ENCODE data around the gene KCNK16.
"Not testable (repeated sequence)": the region's sequence is repeated elsewhere in the genome, so short reads cannot be mapped to it uniquely, and the experiment has no call there.

KCNK16 gene

GRCh38 chr6:39289490-39289889 lies 33.0 kb downstream of the KCNK16 start:
- DNase-seq, result no peak
- no peak overlapping the region for H3K4ac ChIP-seq (ENCODE audit: low read depth, low read length)
- H4K91ac ChIP-seq (ENCODE audit: low read depth, low read length), result no peak overlapping the region
- no peaks in the 10 kb centered on the region for H3K4me1 ChIP-seq (ENCODE audit: control insufficient read depth in 1 of 2, insufficient read depth in 2 of 2, low read length in 2 of 2)
- no peaks in the 10 kb centered on the region for H3K79me2 ChIP-seq (ENCODE audit: control insufficient read depth, insufficient read depth, low read length, poor library complexity)
- no peak overlapping the region for H3K4me3 ChIP-seq (ENCODE audit: low read depth, low read length)
- no peak overlapping the region for H4K12ac ChIP-seq (ENCODE audit: low read depth, low read length)
- no peaks in the 10 kb centered on the region for H3K9me3 ChIP-seq (ENCODE audit: insufficient read depth, low read depth, low read length)
- H4K8ac ChIP-seq (ENCODE audit: low read depth, low read length), result no peak overlapping the region
- H2AK5ac ChIP-seq (ENCODE audit: low read length), result no peak overlapping the region
- no peaks in the 10 kb centered on the region for H3K79me1 ChIP-seq (ENCODE audit: low read length)
- no peaks in the 10 kb centered on the region for H3K27me3 ChIP-seq (ENCODE audit: insufficient read depth, low read length)
- no peak overlapping the region for H3K23ac ChIP-seq (ENCODE audit: low read length)
- H2AFZ ChIP-seq (ENCODE audit: insufficient read depth, low read length, poor library complexity), result no peak overlapping the region
- H2BK5ac ChIP-seq (ENCODE audit: low read depth, low read length, poor library complexity), result no peak overlapping the region
- no peak overlapping the region for H2BK12ac ChIP-seq (ENCODE audit: low read length)
- no peak overlapping the region for H3K18ac ChIP-seq (ENCODE audit: low read length)
- no peak overlapping the region for H3K27ac ChIP-seq (ENCODE audit: low read depth, low read length)
- no peaks in the 10 kb centered on the region for H3K36me3 ChIP-seq (ENCODE audit: control insufficient read depth in 1 of 2, insufficient read depth in 2 of 2, low read length in 2 of 2)
- no peak overlapping the region for H2BK120ac ChIP-seq (ENCODE audit: insufficient read depth, low read length, poor library complexity)
- no peak overlapping the region for H3K4me2 ChIP-seq (ENCODE audit: low read length)
- H3K9ac ChIP-seq (ENCODE audit: low read length), result no peak overlapping the region
- no CpG with 5 or more reads among the region's 2 CpGs for WGBS (ENCODE audit: extremely low coverage, insufficient coverage, insufficient read length)
- no peak overlapping the region for H3K14ac ChIP-seq (ENCODE audit: low read length)

GRCh38 chr6:39287601-39288000 lies 34.9 kb downstream of the KCNK16 start:
- no peak overlapping the region for H2BK120ac ChIP-seq (ENCODE audit: insufficient read depth, low read length, poor library complexity)
- no peak overlapping the region for H2AFZ ChIP-seq (ENCODE audit: insufficient read depth, low read length, poor library complexity)
- H4K12ac ChIP-seq (ENCODE audit: low read depth, low read length), result no peak overlapping the region
- no peak overlapping the region for H3K4ac ChIP-seq (ENCODE audit: low read depth, low read length)
- H2BK5ac ChIP-seq (ENCODE audit: low read depth, low read length, poor library complexity), result no peak overlapping the region
- no peak overlapping the region for H4K91ac ChIP-seq (ENCODE audit: low read depth, low read length)
- H3K4me2 ChIP-seq (ENCODE audit: low read length), result no peak overlapping the region
- no peaks in the 10 kb centered on the region for H3K36me3 ChIP-seq (ENCODE audit: control insufficient read depth in 1 of 2, insufficient read depth in 2 of 2, low read length in 2 of 2)
- H3K23ac ChIP-seq (ENCODE audit: low read length), result no peak overlapping the region
- H3K14ac ChIP-seq (ENCODE audit: low read length), result no peak overlapping the region
- no peaks in the 10 kb centered on the region for H3K79me2 ChIP-seq (ENCODE audit: control insufficient read depth, insufficient read depth, low read length, poor library complexity)
- no peaks in the 10 kb centered on the region for H3K79me1 ChIP-seq (ENCODE audit: low read length)
- no peaks in the 10 kb centered on the region for H3K9me3 ChIP-seq (ENCODE audit: insufficient read depth, low read depth, low read length)
- no peaks in the 10 kb centered on the region for H3K27me3 ChIP-seq (ENCODE audit: insufficient read depth, low read length)
- no peak overlapping the region for H3K18ac ChIP-seq (ENCODE audit: low read length)
- H2BK12ac ChIP-seq (ENCODE audit: low read length), result no peak overlapping the region
- no peaks in the 10 kb centered on the region for H3K4me1 ChIP-seq (ENCODE audit: control insufficient read depth in 1 of 2, insufficient read depth in 2 of 2, low read length in 2 of 2)
- H2AK5ac ChIP-seq (ENCODE audit: low read length), result no peak overlapping the region
- no peak overlapping the region for H3K9ac ChIP-seq (ENCODE audit: low read length)
- H3K4me3 ChIP-seq (ENCODE audit: low read depth, low read length), result no peak overlapping the region
- peak; percentile 59 to 82 for DNase-seq
- no CpG with 5 or more reads among the region's 3 CpGs for WGBS (ENCODE audit: extremely low coverage, insufficient coverage, insufficient read length)
- no peak overlapping the region for H3K27ac ChIP-seq (ENCODE audit: low read depth, low read length)
- no peak overlapping the region for H4K8ac ChIP-seq (ENCODE audit: low read depth, low read length)

DNA sequence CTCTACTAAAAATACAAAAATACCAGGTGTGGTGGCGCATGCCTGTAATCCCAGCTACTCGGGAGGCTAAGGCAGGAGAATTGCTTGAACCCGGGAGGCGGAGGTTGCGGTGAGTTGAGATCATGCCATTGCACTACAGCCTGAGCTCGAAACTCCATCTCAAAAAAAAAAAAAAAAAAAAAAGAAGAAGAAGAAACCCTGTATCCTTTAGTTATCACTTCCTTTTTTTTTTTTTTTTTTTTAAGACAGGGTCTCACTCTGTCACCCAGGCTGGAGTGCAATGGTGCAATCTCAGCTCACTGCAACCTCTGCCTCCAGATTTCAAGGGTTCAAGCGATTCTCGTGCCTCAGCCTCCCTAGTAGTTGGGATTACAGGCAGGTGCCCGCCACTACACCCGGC lies 35.9 kb downstream of the KCNK16 start:
- not testable (repeated sequence) for H4K8ac ChIP-seq (ENCODE audit: low read depth, low read length); H3K27ac ChIP-seq (ENCODE audit: low read depth, low read length); H3K23ac ChIP-seq (ENCODE audit: low read length); H3K4me1 ChIP-seq (ENCODE audit: control insufficient read depth in 1 of 2, insufficient read depth in 2 of 2, low read length in 2 of 2); H3K27me3 ChIP-seq (ENCODE audit: insufficient read depth, low read length); H3K4me3 ChIP-seq (ENCODE audit: low read depth, low read length); H2BK12ac ChIP-seq (ENCODE audit: low read length); H3K9ac ChIP-seq (ENCODE audit: low read length); H3K14ac ChIP-seq (ENCODE audit: low read length); H2BK120ac ChIP-seq (ENCODE audit: insufficient read depth, low read length, poor library complexity); H2AFZ ChIP-seq (ENCODE audit: insufficient read depth, low read length, poor library complexity); H3K9me3 ChIP-seq (ENCODE audit: insufficient read depth, low read depth, low read length); H2AK5ac ChIP-seq (ENCODE audit: low read length); H3K79me1 ChIP-seq (ENCODE audit: low read length); H3K18ac ChIP-seq (ENCODE audit: low read length); DNase-seq; H3K79me2 ChIP-seq (ENCODE audit: control insufficient read depth, insufficient read depth, low read length, poor library complexity); H4K12ac ChIP-seq (ENCODE audit: low read depth, low read length); H2BK5ac ChIP-seq (ENCODE audit: low read depth, low read length, poor library complexity); H3K4ac ChIP-seq (ENCODE audit: low read depth, low read length); H3K36me3 ChIP-seq (ENCODE audit: control insufficient read depth in 1 of 2, insufficient read depth in 2 of 2, low read length in 2 of 2); H3K4me2 ChIP-seq (ENCODE audit: low read length); H4K91ac ChIP-seq (ENCODE audit: low read depth, low read length)
- no CpG with 5 or more reads among the region's 10 CpGs for WGBS (ENCODE audit: extremely low coverage, insufficient coverage, insufficient read length)

DNA sequence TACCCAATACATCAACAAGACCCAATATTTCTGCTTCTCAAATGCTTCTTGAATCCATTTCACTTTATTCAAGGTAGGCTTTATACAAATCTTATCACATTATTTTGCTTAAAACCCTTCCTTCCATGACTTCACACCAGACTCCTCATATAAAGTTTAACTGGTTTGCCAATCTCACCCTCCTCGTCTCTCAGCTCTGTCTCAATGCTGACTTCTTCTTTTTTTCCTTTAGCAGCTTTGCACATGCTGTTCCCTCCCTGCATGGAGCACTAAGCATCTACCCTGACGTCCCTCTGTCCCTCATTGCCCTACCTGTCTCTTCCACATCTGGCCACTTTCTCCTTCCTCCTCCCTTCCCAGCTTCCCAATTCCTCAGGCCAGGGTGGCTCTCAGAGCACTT lies 39.7 kb downstream of the KCNK16 start:
- H3K14ac ChIP-seq (ENCODE audit: low read length), result no peak overlapping the region
- no CpG with 5 or more reads among the region's 2 CpGs for WGBS (ENCODE audit: extremely low coverage, insufficient coverage, insufficient read length)
- no peak overlapping the region for H3K9ac ChIP-seq (ENCODE audit: low read length)
- H3K27me3 ChIP-seq (ENCODE audit: insufficient read depth, low read length), result no peaks in the 10 kb centered on the region
- no peak overlapping the region for H2BK120ac ChIP-seq (ENCODE audit: insufficient read depth, low read length, poor library complexity)
- H3K4me1 ChIP-seq (ENCODE audit: control insufficient read depth in 1 of 2, insufficient read depth in 2 of 2, low read length in 2 of 2), result no peaks in the 10 kb centered on the region
- no peak overlapping the region for H4K8ac ChIP-seq (ENCODE audit: low read depth, low read length)
- no peak overlapping the region for H3K18ac ChIP-seq (ENCODE audit: low read length)
- no peaks in the 10 kb centered on the region for H3K79me1 ChIP-seq (ENCODE audit: low read length)
- no peaks in the 10 kb centered on the region for H3K36me3 ChIP-seq (ENCODE audit: control insufficient read depth in 1 of 2, insufficient read depth in 2 of 2, low read length in 2 of 2)
- H3K27ac ChIP-seq (ENCODE audit: low read depth, low read length), result no peak overlapping the region
- no peaks in the 10 kb centered on the region for H3K9me3 ChIP-seq (ENCODE audit: insufficient read depth, low read depth, low read length)
- H2AK5ac ChIP-seq (ENCODE audit: low read length), result no peak overlapping the region
- H2AFZ ChIP-seq (ENCODE audit: insufficient read depth, low read length, poor library complexity), result no peak overlapping the region
- H2BK5ac ChIP-seq (ENCODE audit: low read depth, low read length, poor library complexity), result no peak overlapping the region
- H3K23ac ChIP-seq (ENCODE audit: low read length), result no peak overlapping the region
- H3K4me3 ChIP-seq (ENCODE audit: low read depth, low read length), result no peak overlapping the region
- H3K4me2 ChIP-seq (ENCODE audit: low read length), result no peak overlapping the region
- H3K4ac ChIP-seq (ENCODE audit: low read depth, low read length), result no peak overlapping the region
- DNase-seq, result no peak
- no peaks in the 10 kb centered on the region for H3K79me2 ChIP-seq (ENCODE audit: control insufficient read depth, insufficient read depth, low read length, poor library complexity)
- H2BK12ac ChIP-seq (ENCODE audit: low read length), result no peak overlapping the region
- no peak overlapping the region for H4K12ac ChIP-seq (ENCODE audit: low read depth, low read length)
- H4K91ac ChIP-seq (ENCODE audit: low read depth, low read length), result no peak overlapping the region

Data from trophoblast cell (in vitro differentiated cells and primary cell).